ENCODE results near the gene MYH9.

Gene MYH9

GRCh38 chr22:36367479-36367878 is 20.3 kb downstream of the MYH9 start:
- no peak for ATAC-seq
- peaks cover 100% of the 10 kb centered on the region for H3K4me1 Mint-ChIP-seq
- no peaks in the 10 kb centered on the region for H3K27me3 Mint-ChIP-seq
- H3K4me3 Mint-ChIP-seq = peak overlapping the region; percentile 28
- H3K9me3 Mint-ChIP-seq = no peaks in the 10 kb centered on the region
- H3K27ac Mint-ChIP-seq = peak overlapping the region; percentile 89
- H3K36me3 Mint-ChIP-seq = peaks cover 39% of the 10 kb centered on the region

GRCh38 chr22:36367066-36367465 is 20.7 kb downstream of the MYH9 start:
- H3K27me3 Mint-ChIP-seq = no peaks in the 10 kb centered on the region
- H3K36me3 Mint-ChIP-seq = peaks cover 35% of the 10 kb centered on the region
- H3K27ac Mint-ChIP-seq = peak overlapping the region; percentile 89
- no peaks in the 10 kb centered on the region for H3K9me3 Mint-ChIP-seq
- peaks cover 100% of the 10 kb centered on the region for H3K4me1 Mint-ChIP-seq
- H3K4me3 Mint-ChIP-seq = no peak overlapping the region
- ATAC-seq = no peak

GRCh38 chr22:36366291-36366708 is 21.5 kb downstream of the MYH9 start:
- Mint-ChIP-seq H3K36me3 (peaks cover 31% of the 10 kb centered on the region), H3K27ac (peak overlapping the region; percentile 89), H3K4me3 (peak overlapping the region; percentile 43), H3K9me3 (no peaks in the 10 kb centered on the region), H3K27me3 (no peaks in the 10 kb centered on the region), H3K4me1 (peaks cover 100% of the 10 kb centered on the region)
- no peak for ATAC-seq

- H3K27me3 Mint-ChIP-seq = no peaks in the 10 kb centered on the region
- no peaks in the 10 kb centered on the region for H3K9me3 Mint-ChIP-seq
- ATAC-seq = peak; percentile 91
- H3K27ac Mint-ChIP-seq = peak overlapping the region; percentile 89
- H3K4me1 Mint-ChIP-seq = peaks cover 100% of the 10 kb centered on the region
- peak overlapping the region; percentile 59 for H3K4me3 Mint-ChIP-seq
- peaks cover 25% of the 10 kb centered on the region for H3K36me3 Mint-ChIP-seq
Measured at GRCh38 chr22:36365020-36365411, 22.8 kb downstream of the MYH9 start.

GRCh38 chr22:36364255-36365019 is 23.3 kb downstream of the MYH9 start:
- H3K4me1 Mint-ChIP-seq = peaks cover 100% of the 10 kb centered on the region
- H3K27ac Mint-ChIP-seq = peak overlapping the region; percentile 89
- H3K36me3 Mint-ChIP-seq = peaks cover 21% of the 10 kb centered on the region
- H3K4me3 Mint-ChIP-seq = peak overlapping the region; percentile 59
- H3K27me3 Mint-ChIP-seq = no peaks in the 10 kb centered on the region
- H3K9me3 Mint-ChIP-seq = no peaks in the 10 kb centered on the region
- no peak for ATAC-seq

- Mint-ChIP-seq H3K27me3 (no peaks in the 10 kb centered on the region), H3K4me3 (peak overlapping the region; percentile 50), H3K27ac (peak overlapping the region; percentile 89), H3K4me1 (peaks cover 100% of the 10 kb centered on the region), H3K9me3 (no peaks in the 10 kb centered on the region), H3K36me3 (peaks cover 28% of the 10 kb centered on the region)
- no peak for ATAC-seq
Measured at GRCh38 chr22:36363349-36363981, 24.3 kb downstream of the MYH9 start.

GRCh38 chr22:36362932-36363331 is 24.8 kb downstream of the MYH9 start:
- peak overlapping the region; percentile 89 for H3K27ac Mint-ChIP-seq
- peaks cover 100% of the 10 kb centered on the region for H3K4me1 Mint-ChIP-seq
- peak overlapping the region; percentile 50 for H3K4me3 Mint-ChIP-seq
- H3K9me3 Mint-ChIP-seq = no peaks in the 10 kb centered on the region
- H3K36me3 Mint-ChIP-seq = peaks cover 29% of the 10 kb centered on the region
- ATAC-seq = no peak
- no peaks in the 10 kb centered on the region for H3K27me3 Mint-ChIP-seq

- ATAC-seq = no peak
- no peak overlapping the region for H3K4me3 Mint-ChIP-seq
- H3K9me3 Mint-ChIP-seq = no peaks in the 10 kb centered on the region
- H3K27me3 Mint-ChIP-seq = no peaks in the 10 kb centered on the region
- H3K36me3 Mint-ChIP-seq = peaks cover 31% of the 10 kb centered on the region
- peak overlapping the region; percentile 89 for H3K27ac Mint-ChIP-seq
- H3K4me1 Mint-ChIP-seq = peaks cover 100% of the 10 kb centered on the region
Measured at GRCh38 chr22:36362075-36362474, 25.7 kb downstream of the MYH9 start.

- Mint-ChIP-seq H3K27me3 (no peaks in the 10 kb centered on the region), H3K27ac (peak overlapping the region; percentile 89), H3K36me3 (peaks cover 27% of the 10 kb centered on the region), H3K4me3 (peak overlapping the region; percentile 34), H3K9me3 (no peaks in the 10 kb centered on the region), H3K4me1 (peaks cover 100% of the 10 kb centered on the region)
- ATAC-seq = no peak
Measured at GRCh38 chr22:36360871-36361383, 26.8 kb downstream of the MYH9 start.

- H3K4me3 Mint-ChIP-seq = peak overlapping the region; percentile 47
- peaks cover 100% of the 10 kb centered on the region for H3K4me1 Mint-ChIP-seq
- ATAC-seq = no peak
- peaks cover 33% of the 10 kb centered on the region for H3K36me3 Mint-ChIP-seq
- no peaks in the 10 kb centered on the region for H3K27me3 Mint-ChIP-seq
- no peaks in the 10 kb centered on the region for H3K9me3 Mint-ChIP-seq
- H3K27ac Mint-ChIP-seq = peak overlapping the region; percentile 89
Measured at GRCh38 chr22:36360011-36360410, 27.8 kb downstream of the MYH9 start.

- Mint-ChIP-seq H3K36me3 (peaks cover 37% of the 10 kb centered on the region), H3K4me1 (peaks cover 100% of the 10 kb centered on the region), H3K27ac (peak overlapping the region; percentile 89), H3K27me3 (no peaks in the 10 kb centered on the region), H3K4me3 (peak overlapping the region; percentile 47), H3K9me3 (no peaks in the 10 kb centered on the region)
- peak; percentile 41 for ATAC-seq
Measured at GRCh38 chr22:36359470-36359996, 28.2 kb downstream of the MYH9 start.

GRCh38 chr22:36358533-36359469 is 29.0 kb downstream of the MYH9 start:
- Mint-ChIP-seq H3K27me3 (no peaks in the 10 kb centered on the region), H3K27ac (peak overlapping the region; percentile 89), H3K4me3 (peak overlapping the region; percentile 47), H3K36me3 (peaks cover 40% of the 10 kb centered on the region), H3K4me1 (peaks cover 100% of the 10 kb centered on the region), H3K9me3 (no peaks in the 10 kb centered on the region)
- ATAC-seq = peak; percentile 89

GRCh38 chr22:36356708-36357624 is 30.8 kb downstream of the MYH9 start:
- Mint-ChIP-seq H3K4me3 (peak overlapping the region; percentile 69), H3K9me3 (no peaks in the 10 kb centered on the region), H3K27me3 (no peaks in the 10 kb centered on the region), H3K4me1 (peaks cover 100% of the 10 kb centered on the region), H3K27ac (peak overlapping the region; percentile 89), H3K36me3 (peaks cover 39% of the 10 kb centered on the region)
- ATAC-seq = no peak

- Mint-ChIP-seq H3K27me3 (no peaks in the 10 kb centered on the region), H3K36me3 (peaks cover 43% of the 10 kb centered on the region), H3K4me1 (peaks cover 100% of the 10 kb centered on the region), H3K4me3 (no peak overlapping the region), H3K27ac (peak overlapping the region; percentile 89), H3K9me3 (no peaks in the 10 kb centered on the region)
- no peak for ATAC-seq
Measured at GRCh38 chr22:36355894-36356293, 31.9 kb downstream of the MYH9 start.

Measured in stimulated activated memory B cell treated with anti-CD40 and anti-IgM and Interleukin-4, amounts not matched to agents 10 μg/mL and 1 μg/mL and 100 μg/mL, for 72 hours (primary cell).